SU-DHL-6 (cell line): ENCODE measurements around the gene GAB2.

ENCODE experiments used
- H2AFZ ChIP-seq: fragments of 200-600 bp; sonication (generic); 2 replicates; pipeline ENCODE4 v1.6.1; 2014; ENCODE audit warnings: low read depth, mild to moderate bottlenecking, moderate library complexity, mixed read lengths, antibody characterized with exemption, low read length; ENCODE audit not compliant: severe bottlenecking
- H3F3A ChIP-seq: fragments of 200-600 bp; shearing (Covaris generic); 2 replicates; pipeline ENCODE4 v1.6.0; 2016; ENCODE audit warnings: antibody characterized with exemption, mild to moderate bottlenecking; ENCODE audit not compliant: insufficient read depth
- H3K27ac ChIP-seq: fragments of 200-600 bp; sonication (generic); 2 replicates; pipeline ENCODE4 v1.5.1; 2016; ENCODE audit warnings: low read depth, mild to moderate bottlenecking, low read length, moderate library complexity, mixed read lengths
- H3K27me3 ChIP-seq: fragments of 200-600 bp; sonication (generic), shearing (Covaris generic); 2 replicates; pipeline ENCODE4 v1.6.0; 2014; ENCODE audit warnings: mild to moderate bottlenecking, low read length
- H3K36me3 ChIP-seq: fragments of 200-600 bp; sonication (generic); 2 replicates; pipeline ENCODE4 v1.6.1; 2014; ENCODE audit warnings: mild to moderate bottlenecking, low read length, mixed read lengths
- H3K4me2 ChIP-seq: fragments of 300-600, 200-600 bp; shearing (Covaris generic), sonication (generic); 2 replicates; pipeline ENCODE4 v1.6.0; 2014; ENCODE audit warnings: low read length, low read depth, mild to moderate bottlenecking; ENCODE audit not compliant: poor library complexity, severe bottlenecking
- H3K4me3 ChIP-seq: fragments of 200-600 bp; sonication (generic); 2 replicates; pipeline ENCODE4 v1.5.1; 2014; ENCODE audit warnings: antibody characterized with exemption, low read length, mild to moderate bottlenecking, mixed read lengths; ENCODE audit not compliant: insufficient read depth, poor library complexity, severe bottlenecking
- H3K79me2 ChIP-seq: fragments of 200-600 bp; sonication (generic); 2 replicates; pipeline ENCODE4 v1.6.1; 2014; ENCODE audit warnings: mild to moderate bottlenecking, low read length, moderate library complexity; ENCODE audit not compliant: insufficient read depth
- H3K9ac ChIP-seq: fragments of 200-600 bp; sonication (generic); 2 replicates; pipeline ENCODE4 v1.7.0; 2014; ENCODE audit warnings: mild to moderate bottlenecking, low read length
- H3K9me2 ChIP-seq: fragments of 200-600 bp; sonication (generic); replicated peaks from 2 replicates; pipeline ENCODE4 v1.6.1; 2014; ENCODE audit warnings: low read length; ENCODE audit not compliant: insufficient read depth
- H3K9me3 ChIP-seq: fragments of 200-600 bp; sonication (generic); 2 replicates; pipeline ENCODE4 v1.6.1; 2014; ENCODE audit warnings: low read length, mixed read lengths; ENCODE audit not compliant: insufficient read depth
- H4K20me1 ChIP-seq: fragments of 200-600 bp; sonication (generic); 2 replicates; pipeline ENCODE4 v1.6.1; 2014; ENCODE audit warnings: low read depth, mild to moderate bottlenecking, antibody characterized with exemption, low read length, moderate library complexity, mixed read lengths
- EZH2phosphoT487 ChIP-seq: fragments of 200-600 bp; sonication (generic), shearing (Covaris generic); conservative IDR thresholded peaks from 2 replicates; pipeline ENCODE4 v1.6.1; 2018; ENCODE audit warnings: mild to moderate bottlenecking, antibody characterized with exemption, low read length, moderate library complexity, mixed read lengths
- TF ChIP-seq, protein P1 (sequence below): fragments of 200-600 bp; sonication (generic); IDR thresholded peaks from one replicate; pipeline ENCODE4 v1.5.1; 2017; ENCODE audit warnings: antibody characterized with exemption, mild to moderate bottlenecking, low read length, moderate library complexity; ENCODE audit not compliant: insufficient read depth, poor library complexity, severe bottlenecking

GAB2 gene

DNA sequence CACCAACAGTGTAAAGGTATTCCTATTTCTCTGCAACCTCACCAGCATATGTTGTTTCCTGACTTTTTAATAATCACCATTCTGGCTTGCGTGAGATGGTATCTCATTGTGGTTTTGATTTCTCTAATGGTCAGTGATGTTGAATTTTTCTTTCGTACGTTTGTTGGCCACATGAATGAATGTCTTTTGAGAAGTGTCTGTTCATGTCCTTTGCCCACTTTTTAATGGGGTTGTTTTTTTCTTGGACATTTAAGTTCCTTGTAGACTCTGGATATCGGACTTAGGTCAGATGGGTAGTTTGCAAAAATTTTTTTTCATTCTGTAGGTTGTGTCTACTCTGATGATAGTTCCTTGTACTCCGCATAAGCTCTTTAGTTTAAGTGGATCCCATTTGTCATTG, 206.1 kb downstream of the GAB2 start:
- Histone ChIP-seq H3F3A (no peaks in the 10 kb centered on the region), H4K20me1 (no peaks in the 10 kb centered on the region)
- no peak for TF ChIP-seq EZH2phosphoT487
- TF ChIP-seq, protein P1, sequence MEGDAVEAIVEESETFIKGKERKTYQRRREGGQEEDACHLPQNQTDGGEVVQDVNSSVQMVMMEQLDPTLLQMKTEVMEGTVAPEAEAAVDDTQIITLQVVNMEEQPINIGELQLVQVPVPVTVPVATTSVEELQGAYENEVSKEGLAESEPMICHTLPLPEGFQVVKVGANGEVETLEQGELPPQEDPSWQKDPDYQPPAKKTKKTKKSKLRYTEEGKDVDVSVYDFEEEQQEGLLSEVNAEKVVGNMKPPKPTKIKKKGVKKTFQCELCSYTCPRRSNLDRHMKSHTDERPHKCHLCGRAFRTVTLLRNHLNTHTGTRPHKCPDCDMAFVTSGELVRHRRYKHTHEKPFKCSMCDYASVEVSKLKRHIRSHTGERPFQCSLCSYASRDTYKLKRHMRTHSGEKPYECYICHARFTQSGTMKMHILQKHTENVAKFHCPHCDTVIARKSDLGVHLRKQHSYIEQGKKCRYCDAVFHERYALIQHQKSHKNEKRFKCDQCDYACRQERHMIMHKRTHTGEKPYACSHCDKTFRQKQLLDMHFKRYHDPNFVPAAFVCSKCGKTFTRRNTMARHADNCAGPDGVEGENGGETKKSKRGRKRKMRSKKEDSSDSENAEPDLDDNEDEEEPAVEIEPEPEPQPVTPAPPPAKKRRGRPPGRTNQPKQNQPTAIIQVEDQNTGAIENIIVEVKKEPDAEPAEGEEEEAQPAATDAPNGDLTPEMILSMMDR: no peak

GRCh38 chr11:78210000-78210608, 207.5 kb downstream of the GAB2 start:
- Histone ChIP-seq H4K20me1 (no peaks in the 10 kb centered on the region), H3K4me3 (no peak overlapping the region), H3K27ac (no peak overlapping the region), H3K9me2 (no peaks in the 10 kb centered on the region), H3K36me3 (no peaks in the 10 kb centered on the region), H3F3A (no peaks in the 10 kb centered on the region), H3K9ac (no peak overlapping the region), H3K9me3 (no peaks in the 10 kb centered on the region), H2AFZ (no peak overlapping the region), H3K79me2 (no peaks in the 10 kb centered on the region), H3K27me3 (no peaks in the 10 kb centered on the region), H3K4me2 (no peak overlapping the region)
- TF ChIP-seq, protein P1: no peak
- TF ChIP-seq EZH2phosphoT487: no peak

More for the DNA sequence above, 206.1 kb downstream of the GAB2 start:
- H3K9me2 ChIP-seq: no peaks in the 10 kb centered on the region
- no peaks in the 10 kb centered on the region for H3K79me2 ChIP-seq
- H3K27me3 ChIP-seq: no peaks in the 10 kb centered on the region
- H2AFZ ChIP-seq: no peak overlapping the region
- H3K9ac ChIP-seq: no peak overlapping the region
- H3K36me3 ChIP-seq: no peaks in the 10 kb centered on the region
- no peak overlapping the region for H3K27ac ChIP-seq
- no peak overlapping the region for H3K4me2 ChIP-seq
- H3K9me3 ChIP-seq: no peaks in the 10 kb centered on the region
- no peak overlapping the region for H3K4me3 ChIP-seq

DNA sequence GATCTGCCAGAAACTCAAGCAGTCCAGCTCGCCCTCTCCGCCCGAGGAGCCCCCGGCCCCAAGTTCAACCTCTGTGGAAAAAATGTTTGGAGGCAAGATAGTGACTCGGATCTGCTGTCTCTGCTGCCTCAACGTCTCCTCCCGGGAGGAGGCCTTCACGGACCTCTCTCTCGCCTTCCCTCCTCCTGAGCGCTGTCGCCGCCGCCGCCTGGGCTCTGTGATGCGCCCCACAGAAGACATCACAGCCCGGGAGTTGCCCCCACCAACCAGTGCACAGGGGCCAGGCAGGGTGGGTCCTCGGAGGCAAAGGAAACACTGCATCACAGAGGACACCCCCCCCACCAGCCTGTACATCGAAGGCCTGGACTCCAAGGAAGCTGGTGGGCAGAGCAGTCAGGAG, 208.1 kb downstream of the GAB2 start:
- Histone ChIP-seq H3K4me3 (no peak overlapping the region), H3K27ac (no peak overlapping the region), H3K79me2 (no peaks in the 10 kb centered on the region), H3K9me2 (no peaks in the 10 kb centered on the region), H3K9ac (no peak overlapping the region), H2AFZ (no peak overlapping the region), H3K9me3 (no peaks in the 10 kb centered on the region), H3K4me2 (no peak overlapping the region), H3K27me3 (no peaks in the 10 kb centered on the region), H3K36me3 (no peaks in the 10 kb centered on the region), H4K20me1 (no peaks in the 10 kb centered on the region), H3F3A (no peaks in the 10 kb centered on the region)
- TF ChIP-seq, protein P1: no peak
- no peak for TF ChIP-seq EZH2phosphoT487
